Stimulated activated CD4-positive, alpha-beta T cell treated with anti-CD3 and anti-CD28 coated beads, Interleukin-15, amount 100 ng/mL, for 48 hours (primary cell): Measurements from ENCODE around the gene CHCHD3.

Experiments
- DNase-seq, 2 donors: peaks; one replicate each; pipeline ENCODE4 v3.0.0-alpha.2; 2020; ENCODE audit warnings: low read depth in 2 of 2

CHCHD3 gene

GRCh38 chr7:133079296-133079695, 2.6 kb downstream of the CHCHD3 start:
- DNase-seq = no peak

GRCh38 chr7:133077394-133077793, 4.5 kb downstream of the CHCHD3 start:
- DNase-seq = no peak

- DNase-seq = no peak
Observed at GRCh38 chr7:133076142-133076541, 5.7 kb downstream of the CHCHD3 start.

- DNase-seq = no peak
Observed at GRCh38 chr7:133071506-133071905, 10.4 kb downstream of the CHCHD3 start.

- no peak for DNase-seq
Observed at GRCh38 chr7:133070562-133070961, 11.3 kb downstream of the CHCHD3 start.

GRCh38 chr7:133065301-133065700, 16.6 kb downstream of the CHCHD3 start:
- DNase-seq = no peak

GRCh38 chr7:133064082-133064820, 17.6 kb downstream of the CHCHD3 start:
- DNase-seq = no peak

GRCh38 chr7:133061792-133062191, 20.1 kb downstream of the CHCHD3 start:
- no peak for DNase-seq

- DNase-seq = no peak
Observed at GRCh38 chr7:133061357-133061756, 20.5 kb downstream of the CHCHD3 start.

GRCh38 chr7:133060004-133060403, 21.9 kb downstream of the CHCHD3 start:
- DNase-seq = no peak

- no peak for DNase-seq
Observed at GRCh38 chr7:133059263-133059662, 22.6 kb downstream of the CHCHD3 start.

- DNase-seq = no peak
Observed at GRCh38 chr7:133056370-133057238, 25.3 kb downstream of the CHCHD3 start.

- DNase-seq = no peak
Observed at GRCh38 chr7:133054162-133054840, 27.6 kb downstream of the CHCHD3 start.

- DNase-seq = no peak
Observed at GRCh38 chr7:133053321-133053891, 28.5 kb downstream of the CHCHD3 start.

- DNase-seq = no peak
Observed at GRCh38 chr7:133052826-133053225, 29.1 kb downstream of the CHCHD3 start.

GRCh38 chr7:133052401-133052756, 29.5 kb downstream of the CHCHD3 start:
- DNase-seq = no peak

GRCh38 chr7:133051719-133052400, 30.0 kb downstream of the CHCHD3 start:
- no peak for DNase-seq

GRCh38 chr7:133051066-133051465, 30.8 kb downstream of the CHCHD3 start:
- DNase-seq = no peak

- no peak for DNase-seq
Observed at GRCh38 chr7:133050200-133050995, 31.5 kb downstream of the CHCHD3 start.

- no peak for DNase-seq
Observed at GRCh38 chr7:133048589-133048988, 33.3 kb downstream of the CHCHD3 start.

- no peak for DNase-seq
Observed at GRCh38 chr7:133047321-133047720, 34.6 kb downstream of the CHCHD3 start.
